Activated CD4-positive, alpha-beta T cell treated with anti-CD3 and anti-CD28 coated beads for 1 hour (primary cell): Measurements from ENCODE around the gene GPR26.

Source experiments
- DNase-seq: peaks from one replicate; pipeline ENCODE4 v3.0.0-alpha.2; 2020

The GPR26 gene

DNA sequence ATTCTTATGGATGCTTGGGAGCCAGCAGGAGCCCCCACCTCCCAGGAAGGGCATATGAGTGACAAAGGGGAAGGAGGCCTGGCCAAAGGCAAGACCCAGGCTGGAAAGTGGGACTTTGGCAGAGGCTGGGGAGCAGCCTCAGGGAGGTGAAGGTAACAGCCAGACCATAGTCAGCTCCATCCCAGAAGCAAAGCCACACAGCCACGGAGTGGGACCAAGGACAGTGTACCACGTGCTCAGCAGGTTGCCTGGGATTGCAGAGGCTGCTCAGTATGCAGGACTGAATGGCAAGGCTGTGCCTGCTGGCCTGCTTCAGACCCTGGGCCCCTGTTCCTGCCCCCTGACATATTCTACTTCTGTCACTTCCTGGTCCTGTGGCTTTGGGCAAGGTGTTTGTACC lies 17.6 kb upstream of the GPR26 start:
- no peak for DNase-seq

DNA sequence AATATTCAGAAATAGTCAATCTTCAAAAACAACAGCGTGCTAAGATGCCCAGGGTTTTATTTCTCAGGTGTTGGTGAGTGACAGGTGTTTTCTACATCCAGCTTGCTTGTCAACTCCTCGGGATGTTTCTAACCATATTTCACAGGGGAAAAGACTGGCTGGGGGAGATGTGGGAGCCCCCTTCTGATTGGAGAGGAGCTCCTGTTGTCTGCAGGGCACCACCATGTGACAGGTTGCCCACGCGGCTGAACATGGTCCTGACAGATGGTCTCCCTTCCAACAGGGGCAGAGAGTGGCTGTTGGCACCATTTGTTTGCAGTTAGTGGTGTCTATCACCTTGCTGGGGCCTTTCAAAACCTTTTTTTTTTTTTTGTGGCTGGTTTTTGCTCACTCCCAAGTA lies 16.5 kb upstream of the GPR26 start:
- DNase-seq, result no peak

DNA sequence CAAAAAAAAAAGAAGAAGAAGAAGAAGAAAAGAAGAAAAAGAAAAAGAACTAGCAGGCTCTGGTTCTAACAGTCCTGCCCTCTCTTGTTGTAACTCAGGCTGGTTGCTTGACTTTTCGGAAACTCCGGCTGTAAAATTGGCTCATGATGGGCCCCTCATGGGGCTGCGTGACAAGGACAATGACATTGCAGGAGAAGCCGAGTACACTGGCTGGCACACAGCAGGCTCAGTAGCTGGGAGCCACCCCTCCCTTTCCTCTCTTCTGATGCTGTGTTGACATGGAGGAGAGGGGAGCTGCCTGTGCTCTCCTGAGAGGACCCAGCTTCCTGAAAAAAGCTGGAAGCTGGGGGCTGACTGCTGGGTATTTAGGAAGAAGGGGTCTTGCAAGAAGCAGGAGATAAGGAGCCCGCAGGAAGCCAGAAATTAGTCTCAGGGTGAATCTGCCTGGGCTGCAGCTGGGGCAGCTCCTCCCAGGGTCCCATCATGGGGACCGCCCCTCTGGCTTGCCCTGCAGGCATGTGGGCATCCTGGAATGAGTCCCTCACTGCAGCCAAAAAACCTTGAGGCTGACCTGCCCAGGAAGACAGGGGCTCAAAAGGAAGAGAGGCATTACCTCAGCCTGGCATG lies 14.6 kb upstream of the GPR26 start:
- no peak for DNase-seq

DNA sequence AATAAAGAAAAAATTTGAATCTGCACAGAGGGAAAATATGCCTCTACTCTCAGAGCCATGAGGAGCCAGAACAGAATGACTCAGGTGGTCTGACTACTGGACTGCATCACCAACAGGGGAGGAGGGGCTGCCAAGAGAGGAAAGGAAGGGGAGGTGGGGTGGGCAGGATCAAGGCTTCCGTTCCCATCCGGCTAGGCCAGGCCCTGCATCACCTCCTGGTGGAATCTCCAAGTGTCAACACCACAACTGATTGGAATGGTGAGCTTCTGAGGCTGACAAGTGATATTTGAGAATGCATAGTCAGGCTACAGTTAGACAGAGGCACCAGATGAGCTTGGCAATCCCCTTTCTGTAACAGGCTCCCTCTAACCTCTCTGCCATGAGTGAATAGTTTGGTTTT lies 10.4 kb upstream of the GPR26 start:
- no peak for DNase-seq

DNA sequence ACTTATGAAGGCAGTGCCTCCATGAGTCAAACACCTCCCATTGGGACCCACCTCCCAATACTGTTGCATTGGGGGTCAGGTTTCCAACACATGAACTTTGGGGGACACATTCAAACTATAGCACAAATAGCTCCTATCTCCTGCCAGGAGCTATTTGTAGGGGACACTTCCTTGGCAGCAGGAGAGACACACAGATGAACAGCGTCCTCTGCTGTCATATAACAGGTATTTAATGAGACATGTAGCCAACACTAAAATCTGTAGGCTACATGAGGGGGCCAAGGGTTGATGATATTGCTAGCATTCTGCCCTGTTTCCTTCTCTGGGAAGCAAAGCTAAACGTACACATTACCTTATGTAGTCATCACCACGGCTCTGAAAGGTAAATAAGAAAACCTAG lies 2.6 kb upstream of the GPR26 start:
- DNase-seq, result no peak

DNA sequence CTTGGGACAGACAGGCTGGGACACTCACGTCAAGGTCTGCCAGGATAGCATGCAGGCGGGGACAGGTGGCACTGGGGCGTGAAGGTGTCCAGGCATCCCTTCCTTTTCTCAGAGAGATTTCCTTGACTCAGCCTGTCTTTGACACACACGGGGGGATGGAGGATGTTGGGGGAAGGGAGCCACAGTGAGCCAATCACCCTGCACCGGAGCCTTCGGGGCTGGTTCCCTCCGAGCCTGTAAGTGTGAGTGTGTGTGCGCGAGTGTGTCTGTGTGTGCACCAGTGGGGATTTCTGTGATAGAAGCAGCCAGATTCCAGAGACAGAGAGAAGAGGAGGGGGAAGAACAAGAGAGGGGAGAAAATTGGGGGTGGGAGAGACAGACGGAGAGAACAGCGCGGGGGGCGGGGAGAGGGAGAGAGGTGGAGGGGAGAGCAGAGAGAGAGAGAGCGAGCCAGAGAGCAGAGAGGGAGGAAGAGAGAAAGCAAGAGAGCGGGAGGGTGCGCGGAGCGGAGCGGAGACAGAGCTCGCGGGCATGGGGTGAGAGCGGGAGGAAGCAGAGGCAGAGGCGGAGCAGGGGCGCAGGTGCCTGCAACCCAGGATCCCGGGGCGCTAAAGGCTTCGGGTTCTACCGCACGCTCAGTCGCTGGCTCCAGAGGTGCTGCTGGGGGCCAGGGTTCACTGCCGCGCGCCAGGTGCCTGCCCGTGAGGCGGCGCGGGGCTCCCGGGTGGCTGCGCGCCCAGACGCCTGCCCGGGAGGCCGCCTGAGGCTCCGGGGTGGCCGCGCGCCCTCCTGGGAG lies 466 bp upstream of the GPR26 start:
- no peak for DNase-seq

DNA sequence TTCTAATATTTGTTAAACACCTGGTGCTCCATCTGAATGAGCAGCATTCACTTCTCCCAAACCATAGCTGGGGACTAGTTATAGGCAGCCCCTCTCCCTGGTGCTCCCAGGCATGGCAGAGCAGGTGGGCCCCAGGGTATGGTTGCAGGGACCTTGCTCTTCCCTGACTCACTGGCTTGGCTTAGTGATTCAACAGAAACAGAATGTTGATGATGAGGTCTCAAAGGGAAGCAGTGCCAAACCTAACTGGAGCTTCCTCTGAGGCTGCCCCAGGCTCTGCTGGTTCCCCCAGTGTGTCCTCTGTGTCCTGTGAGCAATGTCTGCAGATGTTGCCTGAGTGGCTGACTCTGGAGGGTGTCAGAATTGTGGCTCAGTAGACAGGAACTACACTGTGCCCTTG lies 3.7 kb downstream of the GPR26 start:
- DNase-seq, result no peak

DNA sequence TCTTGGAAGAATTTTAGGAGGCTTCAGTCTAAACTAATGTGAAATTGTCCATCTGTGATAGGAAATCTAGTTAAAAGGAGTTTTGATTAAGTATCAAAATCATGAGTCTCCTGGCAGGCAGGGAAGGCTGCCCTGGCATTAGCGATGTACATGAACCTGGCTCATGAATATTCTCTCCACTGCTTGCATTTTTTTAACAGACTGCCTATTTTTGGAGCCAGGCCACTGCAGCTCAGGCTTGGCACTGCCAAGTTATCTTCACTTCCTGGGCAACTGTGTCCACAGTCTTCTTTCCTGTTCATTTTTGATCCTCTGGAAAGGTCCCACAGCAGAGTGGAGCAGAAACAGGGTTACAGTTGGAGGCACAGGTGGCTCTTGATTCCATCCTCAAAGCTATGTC lies 7.0 kb downstream of the GPR26 start:
- no peak for DNase-seq

DNA sequence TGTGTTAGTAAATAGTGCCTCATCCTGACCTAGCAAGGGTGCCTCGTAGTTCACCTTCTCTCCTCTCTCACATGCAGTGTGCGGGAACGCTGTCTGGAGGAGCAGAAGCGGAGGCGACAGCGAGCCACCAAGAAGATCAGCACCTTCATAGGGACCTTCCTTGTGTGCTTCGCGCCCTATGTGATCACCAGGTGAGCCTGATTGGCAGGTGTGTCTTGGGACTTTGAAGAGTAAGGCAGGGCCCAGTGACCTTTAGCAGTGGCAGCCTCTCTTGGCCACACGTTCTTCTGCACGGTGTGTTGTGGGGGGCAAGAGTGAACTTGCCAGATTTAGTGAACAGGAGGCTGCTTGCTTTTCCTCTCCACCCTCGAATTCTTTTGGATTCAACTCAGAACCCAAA lies 8.6 kb downstream of the GPR26 start:
- DNase-seq, result no peak

DNA sequence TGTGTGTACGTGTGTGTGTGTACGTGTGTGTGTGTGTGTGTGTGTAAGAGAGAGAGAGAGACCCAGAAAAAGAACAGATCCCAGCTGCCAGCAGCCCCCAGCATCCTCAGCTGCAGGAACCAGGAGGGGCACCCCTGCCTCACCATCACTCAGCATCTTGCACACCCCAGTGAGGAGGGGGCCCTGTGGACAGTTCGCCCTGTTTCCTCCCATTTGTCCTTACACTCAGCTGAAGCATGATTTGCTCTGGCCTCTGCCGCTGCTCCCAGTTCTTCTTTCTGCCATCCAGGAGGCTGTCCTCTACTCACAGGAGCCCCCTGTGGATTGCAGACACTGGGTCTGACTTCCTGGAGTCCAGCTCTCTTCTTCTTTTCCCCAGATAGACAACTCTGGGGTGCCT lies 9.7 kb downstream of the GPR26 start:
- DNase-seq, result no peak

DNA sequence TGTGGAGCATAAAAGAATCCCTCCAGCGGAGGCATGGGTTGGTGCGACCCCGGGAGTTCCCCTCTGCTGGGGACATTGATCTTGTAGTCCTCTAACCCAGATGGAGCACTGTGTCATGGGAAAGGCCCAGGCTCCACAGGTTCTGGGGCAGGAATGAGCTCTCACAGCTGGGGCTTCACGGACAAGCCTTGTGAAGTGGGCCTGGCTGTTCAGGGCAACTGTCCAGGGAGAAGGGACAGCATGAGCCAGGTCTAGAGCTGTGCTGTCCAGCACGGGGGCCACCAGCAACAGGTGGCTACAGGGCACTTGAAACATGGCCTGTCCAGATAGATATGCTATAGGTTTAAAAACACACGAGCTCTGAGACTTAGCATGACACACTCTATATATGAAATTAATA lies 11.4 kb downstream of the GPR26 start:
- no peak for DNase-seq

DNA sequence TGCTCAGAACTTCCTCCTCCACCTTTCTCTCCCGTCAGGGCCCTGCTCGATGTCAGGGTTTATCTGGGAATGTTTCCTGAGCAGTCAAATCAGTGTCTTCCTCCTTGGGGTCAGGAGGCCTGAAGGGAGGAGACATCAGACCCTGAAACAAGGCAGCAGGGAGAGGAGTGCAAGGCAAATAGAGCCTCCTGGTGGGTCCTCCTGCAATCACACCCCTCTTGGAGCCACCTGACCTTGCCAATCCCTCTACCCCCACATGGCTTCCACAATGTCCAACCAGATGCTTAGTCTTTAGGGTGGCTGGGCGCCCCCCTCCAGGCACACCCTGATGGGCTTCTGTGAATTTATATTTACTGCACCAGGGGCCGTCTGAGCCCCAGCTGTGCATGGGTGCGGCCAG lies 12.2 kb downstream of the GPR26 start:
- no peak for DNase-seq

DNA sequence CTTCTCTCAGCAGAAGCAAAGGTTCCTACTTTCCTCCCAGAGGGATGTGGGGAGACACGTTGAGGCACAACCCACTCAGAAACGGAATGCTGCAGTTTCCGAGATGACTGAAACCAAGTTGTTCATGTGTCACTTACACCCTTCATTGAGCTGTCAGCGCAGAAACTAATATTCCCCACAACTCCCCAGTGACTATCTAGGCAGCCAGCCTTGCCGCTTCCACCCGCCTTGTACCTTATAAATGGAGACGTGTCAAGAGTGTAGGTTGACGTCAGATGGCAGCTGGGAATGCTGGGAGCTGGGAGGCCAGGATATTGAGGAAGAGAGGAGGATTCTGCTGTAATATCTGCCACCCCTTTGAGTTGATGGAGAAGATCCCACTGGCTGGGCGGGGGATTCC lies 15.1 kb downstream of the GPR26 start:
- DNase-seq, result no peak

DNA sequence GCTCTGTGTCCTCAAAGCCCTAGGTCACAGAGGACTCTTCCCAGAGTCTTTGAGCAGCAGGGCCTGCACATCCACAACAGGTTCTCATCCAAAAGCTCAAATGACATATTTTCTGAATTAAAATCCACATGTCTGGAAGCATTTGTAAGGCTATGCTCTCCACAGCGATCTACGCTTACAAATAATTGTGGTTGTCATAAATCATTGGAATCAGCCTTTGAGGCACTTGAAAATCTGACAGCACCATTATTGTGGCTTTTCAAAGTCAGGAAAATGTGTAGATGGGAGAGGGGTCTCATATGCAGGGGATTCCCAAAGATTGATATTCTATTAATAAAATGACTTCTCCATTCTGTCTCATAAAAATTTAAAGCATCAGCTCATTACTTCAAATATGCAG lies 16.3 kb downstream of the GPR26 start:
- DNase-seq, result no peak

DNA sequence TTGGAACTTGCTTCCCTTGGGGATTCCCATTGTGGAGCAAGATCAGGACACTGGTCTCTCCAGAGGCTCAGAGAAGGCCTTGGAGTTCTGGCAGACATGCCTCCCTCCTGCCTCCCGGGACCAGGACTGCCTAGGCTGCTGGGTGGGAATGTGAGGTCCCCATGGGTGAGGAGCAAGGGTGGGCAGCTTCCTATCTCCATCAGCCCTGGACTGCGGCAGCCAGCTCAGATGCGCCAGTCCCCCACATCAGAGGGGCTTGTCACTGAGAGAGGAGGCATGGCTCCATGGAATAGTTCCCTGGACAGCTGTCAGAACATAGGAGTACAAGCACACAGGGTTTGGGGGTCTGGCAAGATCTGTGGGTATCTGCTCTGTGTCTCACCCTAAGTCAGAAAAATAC lies 17.3 kb downstream of the GPR26 start:
- no peak for DNase-seq

DNA sequence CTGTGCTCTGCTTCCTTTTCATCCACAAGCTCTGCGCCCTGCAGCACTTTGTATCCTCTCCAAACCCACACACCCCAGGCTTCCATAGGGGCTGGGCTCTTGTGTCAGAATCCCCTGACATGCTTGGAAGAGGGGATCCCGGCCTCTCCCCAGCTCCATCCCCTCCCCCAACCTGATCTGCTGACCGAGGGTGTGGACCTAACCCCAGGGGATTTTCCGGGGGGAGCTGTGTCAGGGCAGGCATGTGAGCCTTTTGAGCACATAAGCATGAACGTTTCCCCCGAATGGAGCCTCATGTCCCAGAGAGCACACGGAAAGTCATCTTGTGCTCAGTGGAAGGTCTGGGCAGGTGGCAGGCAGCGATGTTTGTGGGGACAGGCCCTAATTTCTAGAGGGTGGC lies 17.7 kb downstream of the GPR26 start:
- no peak for DNase-seq

DNA sequence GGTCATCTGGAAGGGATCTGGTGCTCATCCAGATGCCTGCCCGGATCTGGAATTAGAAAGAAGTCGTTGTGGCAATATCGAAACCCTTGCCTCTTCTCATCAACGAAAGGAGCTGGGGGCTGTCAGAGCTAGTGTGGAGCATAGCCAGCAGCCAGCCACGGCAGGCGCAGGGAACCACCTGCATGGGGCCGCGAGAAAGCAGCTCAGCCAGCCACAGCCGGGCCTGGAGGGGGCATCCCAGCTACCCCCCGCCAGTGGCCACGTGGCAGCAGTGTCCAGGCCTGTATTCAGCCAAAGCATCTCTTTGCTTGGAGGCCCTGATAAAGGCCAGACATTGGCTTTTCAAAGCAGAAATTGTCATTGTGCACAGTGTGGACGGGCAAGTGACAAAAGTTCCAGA lies 19.1 kb downstream of the GPR26 start:
- no peak for DNase-seq

DNA sequence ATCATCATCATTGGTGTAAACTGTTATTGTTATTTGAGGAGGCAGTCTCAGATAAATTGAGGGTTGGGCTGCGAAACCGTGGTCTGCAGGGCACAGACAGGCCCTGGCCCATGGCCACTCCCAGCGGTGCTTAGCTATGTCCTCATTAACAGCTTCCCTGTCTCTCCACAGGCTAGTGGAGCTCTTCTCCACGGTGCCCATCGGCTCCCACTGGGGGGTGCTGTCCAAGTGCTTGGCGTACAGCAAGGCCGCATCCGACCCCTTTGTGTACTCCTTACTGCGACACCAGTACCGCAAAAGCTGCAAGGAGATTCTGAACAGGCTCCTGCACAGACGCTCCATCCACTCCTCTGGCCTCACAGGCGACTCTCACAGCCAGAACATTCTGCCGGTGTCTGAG lies 21.6 kb downstream of the GPR26 start:
- DNase-seq, result no peak

DNA sequence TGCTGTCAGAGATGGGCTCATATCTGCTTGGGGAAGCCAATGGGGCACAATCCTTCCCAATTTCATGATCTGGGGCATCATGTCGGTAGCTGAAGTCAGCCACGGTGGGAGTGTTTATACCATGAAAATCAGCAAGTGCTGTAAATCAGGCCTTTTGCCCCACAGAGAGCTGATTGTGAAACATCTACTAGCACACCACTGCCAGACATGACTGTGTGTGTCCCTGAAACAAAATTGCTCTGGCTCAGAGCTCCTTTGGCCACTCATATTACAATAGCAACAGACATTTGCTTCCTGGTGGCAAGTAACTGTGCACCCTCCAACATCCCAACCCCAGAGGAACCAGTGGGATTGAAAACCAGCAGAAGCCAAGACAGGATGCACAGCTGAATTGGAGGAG lies 23.7 kb downstream of the GPR26 start:
- no peak for DNase-seq

DNA sequence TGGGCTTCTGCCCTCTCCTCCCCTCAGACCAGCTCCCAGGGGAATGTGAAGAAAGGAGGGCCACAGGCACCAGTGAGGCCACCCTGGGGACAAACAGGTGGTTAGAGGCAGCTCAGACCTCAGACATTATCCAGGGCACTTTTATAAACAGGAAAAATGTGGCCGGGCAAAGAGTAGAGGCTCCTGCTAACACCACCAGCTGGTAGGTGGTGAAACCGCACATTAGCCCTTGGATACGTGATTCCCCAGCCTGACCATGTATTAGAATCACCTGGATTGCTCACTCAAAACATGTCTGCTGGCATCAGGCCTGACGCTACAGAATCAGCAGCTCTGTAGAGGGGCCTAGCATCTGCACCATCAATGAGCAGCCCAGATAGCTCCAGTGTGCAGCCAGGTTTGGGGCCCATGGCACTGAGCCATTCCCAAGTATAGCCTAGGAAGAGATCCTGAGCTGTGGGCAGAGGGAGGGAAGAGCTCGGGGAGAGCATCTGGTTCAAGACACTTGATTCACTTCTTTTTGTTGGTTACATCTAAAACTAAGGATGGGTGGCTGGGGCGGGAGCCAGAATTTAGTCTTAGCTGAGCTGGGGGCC lies 37.1 kb downstream of the GPR26 start:
- DNase-seq, result no peak

DNA sequence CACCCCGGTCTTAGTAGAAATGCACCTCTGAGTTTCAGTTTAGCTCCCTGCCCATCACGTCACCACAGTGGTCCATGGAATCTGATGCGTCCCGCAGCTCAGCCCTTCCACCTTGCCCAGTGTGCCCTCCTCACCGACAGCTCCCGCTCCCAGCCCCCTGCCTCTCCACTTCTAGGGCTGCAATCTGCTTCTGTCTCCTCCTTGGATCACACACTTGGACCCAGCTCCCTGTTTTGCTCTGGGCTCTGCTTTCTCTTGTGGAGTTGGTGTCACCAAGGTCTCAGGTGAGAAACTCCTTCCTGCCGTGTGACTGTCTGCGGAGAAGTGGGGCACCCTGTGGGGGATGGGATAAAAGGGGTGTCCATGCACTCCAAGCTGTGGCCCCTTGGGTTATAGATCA lies 37.9 kb downstream of the GPR26 start:
- DNase-seq, result no peak

DNA sequence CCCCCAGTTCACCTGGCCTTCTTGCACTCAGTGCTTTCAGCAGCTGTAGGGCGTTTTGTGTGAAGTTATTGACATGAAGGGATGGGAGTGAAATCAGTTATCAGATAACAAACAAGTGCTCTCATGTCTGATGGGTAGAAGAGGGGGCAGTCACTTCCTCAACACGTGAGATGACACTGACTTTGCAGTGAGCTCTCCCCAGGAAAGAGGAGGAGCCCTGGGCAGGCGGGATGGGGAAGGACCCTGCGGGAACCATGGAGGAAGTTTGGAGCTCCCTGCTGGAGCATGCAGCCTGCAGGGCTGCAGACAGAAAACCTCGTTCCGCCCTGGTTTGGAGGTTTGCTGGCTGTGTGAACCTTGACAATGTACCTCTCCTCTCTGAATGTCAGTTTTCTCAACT lies 38.7 kb downstream of the GPR26 start:
- no peak for DNase-seq

DNA sequence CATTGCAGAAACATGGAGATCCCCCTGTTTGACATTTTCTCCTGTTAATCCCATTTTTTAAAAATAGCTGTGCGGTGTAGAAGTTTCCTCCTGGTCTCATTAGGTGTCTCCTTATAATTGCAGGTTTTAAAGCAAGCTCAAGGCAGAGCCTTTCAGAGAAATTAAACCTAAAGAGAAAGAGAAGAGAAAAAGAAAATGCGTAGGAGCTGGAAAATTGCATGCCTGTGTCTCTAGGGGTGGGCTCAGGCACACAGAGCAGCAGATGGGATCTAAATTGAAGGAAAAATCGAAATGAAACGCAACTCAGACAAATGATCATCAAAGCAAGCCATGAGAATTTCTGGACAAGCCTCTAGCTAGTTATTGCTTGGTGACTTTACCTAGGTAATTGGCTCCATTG lies 40.1 kb downstream of the GPR26 start:
- no peak for DNase-seq

DNA sequence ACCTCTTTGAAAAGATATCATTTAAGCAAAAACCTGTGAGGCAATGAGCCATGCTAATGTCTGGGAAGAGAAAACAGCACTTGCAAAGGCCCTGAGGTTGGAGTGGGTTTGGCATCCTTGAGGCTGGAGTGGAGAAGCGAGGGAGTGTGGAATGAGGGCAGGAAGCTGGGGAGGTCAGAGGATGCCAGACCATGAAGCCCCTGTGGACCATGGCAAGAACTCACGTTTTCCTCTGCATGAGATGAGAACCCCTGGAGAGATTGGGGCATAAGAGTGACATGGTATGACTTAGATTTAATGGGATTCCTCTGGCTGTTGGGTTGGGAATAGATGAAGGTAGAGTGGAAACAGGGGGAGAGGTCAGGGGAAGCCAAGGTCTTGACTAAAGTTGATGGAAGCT lies 49.4 kb downstream of the GPR26 start:
- no peak for DNase-seq

DNA sequence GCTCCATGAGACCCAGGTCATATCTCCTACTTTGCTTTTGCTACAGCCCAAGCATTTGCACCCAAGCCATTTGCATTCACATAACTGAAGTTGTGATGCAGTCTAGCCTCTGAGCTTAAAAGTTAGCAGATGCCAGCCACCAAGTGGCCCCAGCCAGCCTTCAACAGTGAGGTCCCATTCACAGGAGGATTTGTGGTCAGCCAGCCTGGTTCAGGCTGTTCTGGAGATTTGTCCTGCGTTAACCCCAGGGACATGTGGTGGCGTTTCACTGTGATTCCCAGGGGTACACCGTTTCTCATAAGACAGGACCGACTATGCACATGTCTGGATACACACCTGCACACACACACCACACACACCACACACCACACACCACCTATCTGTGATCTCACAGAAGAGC lies 51.2 kb downstream of the GPR26 start:
- no peak for DNase-seq
